Urothelium cell line (cell line): Measurements from ENCODE around the gene PHKG2.
A peak's percentile ranks its signal among the peaks of the same experiment; 100 is the strongest.

Experiments
- DNase-seq: peaks from one replicate; pipeline ENCODE4 v3.0.0; 2011; ENCODE audit warnings: low spot score, mixed read lengths
- FAIRE-seq: peaks from 2 replicates; lab custom pipeline; 2011; peaks lifted over from hg19 to GRCh38; lab: Jason Lieb, UNC

Gene PHKG2

GRCh38 chr16:30728321-30728720 is 19.9 kb upstream of the PHKG2 start:
- no peak for FAIRE-seq
- no peak for DNase-seq

GRCh38 chr16:30728899-30729672 is 19.1 kb upstream of the PHKG2 start:
- FAIRE-seq = no peak
- DNase-seq = no peak

GRCh38 chr16:30731411-30731810 is 16.8 kb upstream of the PHKG2 start:
- DNase-seq = no peak
- no peak for FAIRE-seq

GRCh38 chr16:30736995-30737793 is 11.0 kb upstream of the PHKG2 start:
- DNase-seq (no peak), FAIRE-seq (no peak)

- no peak for DNase-seq
- no peak for FAIRE-seq
These were observed 10.2 kb upstream of the PHKG2 start for GRCh38 chr16:30737794-30738648.

GRCh38 chr16:30738984-30739951 is 9.0 kb upstream of the PHKG2 start:
- FAIRE-seq (no peak), DNase-seq (no peak)

GRCh38 chr16:30740364-30741251 is 7.6 kb upstream of the PHKG2 start:
- peak; percentile 61 for DNase-seq
- FAIRE-seq = no peak

GRCh38 chr16:30741461-30741914 is 6.7 kb upstream of the PHKG2 start:
- FAIRE-seq (no peak), DNase-seq (peak; percentile 74)

GRCh38 chr16:30743716-30744115 is 4.5 kb upstream of the PHKG2 start:
- DNase-seq (no peak), FAIRE-seq (no peak)

- FAIRE-seq = no peak
- no peak for DNase-seq
These were observed 4.0 kb upstream of the PHKG2 start for GRCh38 chr16:30744183-30744582.

GRCh38 chr16:30745082-30745481 is 3.1 kb upstream of the PHKG2 start:
- no peak for FAIRE-seq
- DNase-seq = no peak

GRCh38 chr16:30746638-30747175 is 1.5 kb upstream of the PHKG2 start:
- DNase-seq (no peak), FAIRE-seq (no peak)

GRCh38 chr16:30747331-30747730 is 894 bp upstream of the PHKG2 start:
- no peak for DNase-seq

GRCh38 chr16:30748634-30749445 is 615 bp downstream of the PHKG2 start:
- DNase-seq (peak; percentile 41), FAIRE-seq (no peak)

More at GRCh38 chr16:30747331-30747730, 894 bp upstream of the PHKG2 start:
- no peak for FAIRE-seq

- DNase-seq = no peak
- FAIRE-seq = no peak
These were observed 2.0 kb downstream of the PHKG2 start for GRCh38 chr16:30750201-30750600.

GRCh38 chr16:30750876-30751465 is 2.7 kb downstream of the PHKG2 start:
- no peak for FAIRE-seq
- DNase-seq = no peak

GRCh38 chr16:30753596-30753995 is 5.4 kb downstream of the PHKG2 start:
- FAIRE-seq = no peak
- DNase-seq = no peak
